Activated CD8-positive, alpha-beta T cell treated with anti-CD3 and anti-CD28 coated beads, Interleukin-2, amount 10 ng/mL, durations not matched to agents 7 days and 5 days (primary cell): ENCODE results near the gene PDS5B. TPM values are rescaled to one million over a fixed set of nuclear protein-coding genes. Genes with fewer than 3 reads are reported as not detected.
A peak's percentile ranks its signal among the peaks of the same experiment; 100 is the strongest.

Source experiments
- ATAC-seq: fragments of 150-1000 bp; cut with Tn5 transposase; one replicate; pipeline ENCODE4 v1.10.0; 2021; ENCODE audit warnings: moderate library complexity
- CTCF ChIA-PET: fragments of 350-600 bp; sonication (Branson Sonifier 250); formaldehyde crosslinking; loops from one replicate; lab custom pipeline; 2021; ENCODE audit warnings: antibody characterized with exemption; lab: Charles Lee
- POLR2A ChIA-PET: fragments of 350-600 bp; sonication (Branson Sonifier 250); formaldehyde crosslinking; loops from one replicate; lab custom pipeline; 2021; ENCODE audit warnings: antibody characterized with exemption; lab: Charles Lee
- DNase-seq: peaks from one replicate; pipeline ENCODE4 v3.0.0-alpha.2; 2020
- H3K27ac Mint-ChIP-seq: one replicate; pipeline ENCODE4 v1.8.0; 2021; ENCODE audit warnings: mild to moderate bottlenecking, mixed read lengths
- H3K27me3 Mint-ChIP-seq: one replicate; pipeline ENCODE4 v1.8.0; 2021; ENCODE audit warnings: low read depth, mixed read lengths
- H3K36me3 Mint-ChIP-seq: one replicate; pipeline ENCODE4 v1.8.0; 2021; ENCODE audit warnings: low read depth, mixed read lengths
- H3K4me1 Mint-ChIP-seq: one replicate; pipeline ENCODE4 v1.8.0; 2021; ENCODE audit warnings: low read depth, mixed read lengths
- H3K4me3 Mint-ChIP-seq: one replicate; pipeline ENCODE4 v1.8.0; 2021; ENCODE audit warnings: mild to moderate bottlenecking, mixed read lengths
- H3K9me3 Mint-ChIP-seq: one replicate; pipeline ENCODE4 v1.8.0; 2022; ENCODE audit warnings: mixed read lengths; ENCODE audit not compliant: insufficient read depth
- total RNA-seq, 2 experiments: library from RNA; stranded (reverse); gene quantifications; one replicate each; pipeline ENCODE4 v1.2.3, GENCODE V29; 2021

The PDS5B gene
- total RNA-seq, 2 experiments from 2014 or later: 62.5 to 72.3 TPM

DNA sequence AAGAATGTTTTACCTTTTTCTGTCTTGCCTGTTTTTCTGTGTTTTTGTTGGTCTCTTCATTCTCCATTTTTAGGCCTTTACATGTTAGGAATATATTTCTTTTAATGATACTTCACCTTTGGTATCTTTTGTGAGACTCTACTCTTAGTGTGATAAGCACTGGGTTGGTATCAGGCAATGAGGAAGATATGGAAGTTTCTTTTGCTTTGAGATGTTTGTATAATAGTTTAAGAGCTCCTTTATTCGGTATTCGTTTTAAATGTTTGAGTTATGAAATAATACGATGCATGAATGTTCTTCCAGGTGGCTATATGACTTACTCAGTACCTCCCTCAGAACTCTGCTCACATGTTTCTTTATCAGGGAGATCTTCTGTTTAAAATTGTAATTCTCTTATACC is 144.8 kb downstream of the PDS5B start:
- DNase-seq (no peak), ATAC-seq (no peak)
- CTCF ChIA-PET: interaction anchor here (1.1 kb wide), 1 partner anchor 10 kb away, joined by 3 read pairs; no protein-coding TSS in a partner anchor
- Mint-ChIP-seq H3K4me1 (peaks cover 30% of the 10 kb centered on the region), H3K9me3 (peaks cover 3% of the 10 kb centered on the region), H3K36me3 (peaks cover 64% of the 10 kb centered on the region), H3K27ac (no peak overlapping the region), H3K27me3 (no peaks in the 10 kb centered on the region), H3K4me3 (no peak overlapping the region)
- POLR2A ChIA-PET: no interaction called here

GRCh38 chr13:32731576-32731975 is 145.3 kb downstream of the PDS5B start:
- peak overlapping the region; percentile 48 for H3K27ac Mint-ChIP-seq
- H3K4me1 Mint-ChIP-seq: peaks cover 35% of the 10 kb centered on the region
- H3K4me3 Mint-ChIP-seq: no peak overlapping the region
- H3K36me3 Mint-ChIP-seq: peaks cover 63% of the 10 kb centered on the region
- no peak for ATAC-seq
- no peak for DNase-seq
- H3K9me3 Mint-ChIP-seq: peaks cover 3% of the 10 kb centered on the region
- POLR2A ChIA-PET: no interaction called here
- CTCF ChIA-PET: interaction anchor here (1.1 kb wide), 1 partner anchor 10 kb away, joined by 3 read pairs; no protein-coding TSS in a partner anchor
- no peaks in the 10 kb centered on the region for H3K27me3 Mint-ChIP-seq

- H3K9me3 Mint-ChIP-seq: peaks cover 3% of the 10 kb centered on the region
- no peaks in the 10 kb centered on the region for H3K27me3 Mint-ChIP-seq
- DNase-seq (no peak), ATAC-seq (no peak)
- H3K4me3 Mint-ChIP-seq: no peak overlapping the region
- ChIA-PET CTCF (no interaction called here), POLR2A (no interaction called here)
- peaks cover 52% of the 10 kb centered on the region for H3K4me1 Mint-ChIP-seq
- H3K27ac Mint-ChIP-seq: peak overlapping the region; percentile 21
- H3K36me3 Mint-ChIP-seq: peaks cover 56% of the 10 kb centered on the region
These were observed 147.4 kb downstream of the PDS5B start for GRCh38 chr13:32733690-32734089.

- CTCF ChIA-PET: interaction anchor here (1.1 to 1.4 kb wide), 2 partner anchors 9 to 66 kb away, joined by 3 to 5 read pairs; no protein-coding TSS in a partner anchor
- POLR2A ChIA-PET: no interaction called here
- no peak for DNase-seq
These were observed 148.3 kb downstream of the PDS5B start for GRCh38 chr13:32734511-32734910.

DNA sequence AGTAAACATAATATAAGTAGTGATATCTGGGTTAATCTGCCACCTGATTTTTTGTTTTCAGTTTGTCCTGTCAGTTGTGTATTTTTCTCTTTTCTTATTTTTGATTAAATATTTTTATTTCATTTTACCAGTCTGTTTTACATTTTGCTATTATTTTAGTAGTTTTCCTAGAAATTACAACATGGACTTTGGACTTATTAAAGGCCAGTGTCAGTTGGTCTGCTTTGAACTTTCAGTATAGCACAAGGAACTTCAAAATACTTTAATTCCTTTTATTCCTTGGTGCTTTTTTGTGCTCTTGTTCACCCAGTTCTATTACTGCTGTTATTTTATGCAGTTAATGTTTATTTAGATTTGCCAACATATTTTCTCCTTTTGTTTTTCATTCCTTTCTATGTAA is 149.6 kb downstream of the PDS5B start:
- Mint-ChIP-seq H3K9me3 (peaks cover 3% of the 10 kb centered on the region), H3K4me3 (no peak overlapping the region), H3K4me1 (peaks cover 56% of the 10 kb centered on the region), H3K27ac (no peak overlapping the region), H3K36me3 (peaks cover 52% of the 10 kb centered on the region), H3K27me3 (no peaks in the 10 kb centered on the region)
- DNase-seq (no peak), ATAC-seq (no peak)
- ChIA-PET POLR2A (interaction anchor here (1.2 kb wide), 1 partner anchor 150 kb away, joined by 3 read pairs; no protein-coding TSS in a partner anchor), CTCF (interaction anchor here (1.4 kb wide), 1 partner anchor 67 kb away, joined by 5 read pairs; no protein-coding TSS in a partner anchor)

More at GRCh38 chr13:32734511-32734910, 148.3 kb downstream of the PDS5B start:
- no peaks in the 10 kb centered on the region for H3K27me3 Mint-ChIP-seq
- H3K27ac Mint-ChIP-seq: no peak overlapping the region
- H3K9me3 Mint-ChIP-seq: peaks cover 3% of the 10 kb centered on the region
- H3K4me3 Mint-ChIP-seq: no peak overlapping the region
- H3K4me1 Mint-ChIP-seq: peaks cover 52% of the 10 kb centered on the region
- ATAC-seq: no peak
- H3K36me3 Mint-ChIP-seq: peaks cover 54% of the 10 kb centered on the region

GRCh38 chr13:32736648-32737047 is 150.4 kb downstream of the PDS5B start:
- DNase-seq (no peak), ATAC-seq (no peak)
- ChIA-PET POLR2A (interaction anchor here (1.0 to 1.2 kb wide), 3 partner anchors 46 to 151 kb away, joined by 3 read pairs; no protein-coding TSS in a partner anchor), CTCF (interaction anchor here (0.5 to 1.7 kb wide), 9 partner anchors 9 to 281 kb away, joined by 3 to 5 read pairs (median 3); partner anchors contain the start of gene PDS5B)
- Mint-ChIP-seq H3K27ac (peak overlapping the region; percentile 92), H3K27me3 (no peaks in the 10 kb centered on the region), H3K4me3 (peak overlapping the region; percentile 76), H3K36me3 (peaks cover 44% of the 10 kb centered on the region), H3K4me1 (peaks cover 48% of the 10 kb centered on the region), H3K9me3 (no peaks in the 10 kb centered on the region)

- ATAC-seq: peak; percentile 81
- Mint-ChIP-seq H3K36me3 (peaks cover 44% of the 10 kb centered on the region), H3K4me1 (peaks cover 48% of the 10 kb centered on the region), H3K9me3 (no peaks in the 10 kb centered on the region), H3K4me3 (peak overlapping the region; percentile 76), H3K27me3 (no peaks in the 10 kb centered on the region), H3K27ac (peak overlapping the region; percentile 92)
- ChIA-PET CTCF (interaction anchor here (0.5 to 1.7 kb wide), 10 partner anchors 9 to 281 kb away, joined by 3 to 5 read pairs (median 3); partner anchors contain the start of gene PDS5B), POLR2A (interaction anchor here (1.0 to 1.2 kb wide), 3 partner anchors 45 to 151 kb away, joined by 3 read pairs; no protein-coding TSS in a partner anchor)
- DNase-seq: no peak
These were observed 150.9 kb downstream of the PDS5B start for GRCh38 chr13:32737111-32737571.

DNA sequence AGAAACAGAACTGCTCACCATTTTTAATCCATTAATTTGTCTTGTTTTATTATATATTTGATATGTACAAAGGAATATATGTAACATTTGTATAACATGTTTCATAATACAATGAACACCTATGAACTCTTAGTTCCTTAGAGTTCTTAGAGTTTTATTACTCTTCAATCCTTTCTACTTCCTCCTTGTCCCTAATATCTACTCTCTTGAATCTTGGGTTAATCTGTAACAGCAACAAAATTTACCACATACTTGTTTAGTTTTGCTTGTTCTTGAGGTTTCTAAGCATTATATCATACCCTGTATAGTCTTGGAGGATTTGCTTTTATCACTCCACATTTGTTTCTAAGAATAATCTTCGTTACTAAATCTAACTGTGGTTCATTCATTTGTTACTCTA is 151.4 kb downstream of the PDS5B start:
- Mint-ChIP-seq H3K4me3 (peak overlapping the region; percentile 76), H3K4me1 (peaks cover 48% of the 10 kb centered on the region), H3K9me3 (no peaks in the 10 kb centered on the region), H3K27ac (peak overlapping the region; percentile 92), H3K36me3 (peaks cover 45% of the 10 kb centered on the region), H3K27me3 (no peaks in the 10 kb centered on the region)
- ChIA-PET CTCF (interaction anchor here (1.0 to 1.7 kb wide), 8 partner anchors 8 to 280 kb away, joined by 3 to 5 read pairs (median 4); partner anchors contain the start of gene PDS5B), POLR2A (interaction anchor here (1.0 kb wide), 1 partner anchor 51 kb away, joined by 3 read pairs; no protein-coding TSS in a partner anchor)
- no peak for ATAC-seq
- DNase-seq: no peak

DNA sequence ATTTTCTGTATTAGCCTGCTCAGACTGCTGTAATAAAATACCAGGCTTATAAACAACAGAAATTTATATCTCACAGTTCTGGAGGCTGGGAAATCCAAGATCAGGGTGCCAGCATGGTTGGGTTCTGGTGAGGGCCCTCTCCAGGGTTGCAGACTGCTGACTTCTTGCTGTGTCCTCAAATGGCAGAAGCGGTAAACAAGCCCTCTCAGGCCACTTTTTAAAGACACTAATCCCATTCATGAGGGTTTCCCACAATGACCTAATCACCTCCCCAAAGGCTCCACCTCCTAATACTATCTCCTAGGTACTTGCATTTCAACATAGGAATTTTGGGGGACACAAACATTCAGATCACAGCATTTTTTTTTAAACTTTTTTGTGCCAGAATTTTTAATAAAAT is 159.3 kb downstream of the PDS5B start:
- peaks cover 41% of the 10 kb centered on the region for H3K36me3 Mint-ChIP-seq
- ChIA-PET CTCF (no interaction called here), POLR2A (no interaction called here)
- no peaks in the 10 kb centered on the region for H3K9me3 Mint-ChIP-seq
- peaks cover 2% of the 10 kb centered on the region for H3K4me1 Mint-ChIP-seq
- DNase-seq: no peak
- ATAC-seq: no peak
- H3K4me3 Mint-ChIP-seq: no peak overlapping the region
- H3K27ac Mint-ChIP-seq: no peak overlapping the region
- H3K27me3 Mint-ChIP-seq: no peaks in the 10 kb centered on the region

- Mint-ChIP-seq H3K36me3 (peaks cover 47% of the 10 kb centered on the region), H3K9me3 (no peaks in the 10 kb centered on the region), H3K27ac (no peak overlapping the region), H3K4me3 (no peak overlapping the region), H3K27me3 (no peaks in the 10 kb centered on the region), H3K4me1 (no peaks in the 10 kb centered on the region)
- CTCF ChIA-PET: interaction anchor here (0.6 kb wide), 1 partner anchor 9 kb away, joined by 3 read pairs; no protein-coding TSS in a partner anchor
- POLR2A ChIA-PET: no interaction called here
- ATAC-seq (no peak), DNase-seq (no peak)
These were observed 160.2 kb downstream of the PDS5B start for GRCh38 chr13:32746474-32746873.

DNA sequence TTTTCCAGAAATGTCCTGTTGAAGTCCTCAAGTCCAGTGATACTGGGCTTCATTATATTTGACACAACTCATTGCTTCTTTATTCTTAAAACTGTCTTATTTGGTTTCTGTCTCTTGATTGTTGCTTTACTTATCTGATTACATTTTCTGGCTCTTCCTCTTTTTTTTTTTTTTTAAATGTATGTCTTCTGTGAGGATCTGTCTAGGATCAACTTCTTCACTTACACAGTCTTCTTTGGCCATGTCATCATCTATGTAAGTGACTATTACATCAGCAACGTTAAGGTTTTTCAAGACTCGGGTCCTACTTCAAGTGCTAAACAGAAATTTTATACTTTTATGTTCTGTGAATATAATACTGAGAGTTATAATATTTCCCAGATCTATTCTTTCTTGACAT is 162.1 kb downstream of the PDS5B start:
- Mint-ChIP-seq H3K9me3 (no peaks in the 10 kb centered on the region), H3K36me3 (peaks cover 46% of the 10 kb centered on the region), H3K4me3 (no peak overlapping the region), H3K27ac (no peak overlapping the region), H3K4me1 (no peaks in the 10 kb centered on the region), H3K27me3 (no peaks in the 10 kb centered on the region)
- no peak for ATAC-seq
- ChIA-PET POLR2A (no interaction called here), CTCF (no interaction called here)
- no peak for DNase-seq

DNA sequence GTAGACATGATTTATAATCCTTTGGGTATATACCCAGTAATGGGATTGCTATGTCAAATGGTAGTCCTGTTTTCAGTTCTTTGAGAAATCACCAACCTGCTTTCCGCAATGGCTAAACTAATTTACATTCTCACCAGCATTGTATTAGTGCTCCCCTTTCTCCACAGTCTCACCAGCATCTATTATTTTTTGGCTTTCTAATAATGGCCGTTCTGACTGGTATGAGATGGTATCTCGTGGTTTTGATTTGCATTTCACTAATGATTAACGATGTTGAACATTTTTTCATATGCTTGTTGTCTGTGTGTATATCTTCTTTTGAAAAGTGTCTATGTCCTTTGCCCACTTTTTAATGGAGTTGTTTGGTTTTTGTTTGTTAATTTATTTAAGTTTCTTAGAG is 165.1 kb downstream of the PDS5B start:
- DNase-seq: no peak
- ChIA-PET POLR2A (no interaction called here), CTCF (no interaction called here)
- Mint-ChIP-seq H3K9me3 (no peaks in the 10 kb centered on the region), H3K4me1 (no peaks in the 10 kb centered on the region), H3K27ac (no peak overlapping the region), H3K36me3 (peaks cover 53% of the 10 kb centered on the region), H3K27me3 (no peaks in the 10 kb centered on the region), H3K4me3 (no peak overlapping the region)
- ATAC-seq: no peak
